SU-DHL-6 (cell line): ENCODE data around the gene SH3RF3.

Source experiments
- H2AFZ ChIP-seq: fragments of 200-600 bp; sonication (generic); 2 replicates; pipeline ENCODE4 v1.6.1; 2014; ENCODE audit warnings: low read depth, mild to moderate bottlenecking, moderate library complexity, mixed read lengths, antibody characterized with exemption, low read length; ENCODE audit not compliant: severe bottlenecking
- H3F3A ChIP-seq: fragments of 200-600 bp; shearing (Covaris generic); 2 replicates; pipeline ENCODE4 v1.6.0; 2016; ENCODE audit warnings: antibody characterized with exemption, mild to moderate bottlenecking; ENCODE audit not compliant: insufficient read depth
- H3K27ac ChIP-seq: fragments of 200-600 bp; sonication (generic); 2 replicates; pipeline ENCODE4 v1.5.1; 2016; ENCODE audit warnings: low read depth, mild to moderate bottlenecking, low read length, moderate library complexity, mixed read lengths
- H3K27me3 ChIP-seq: fragments of 200-600 bp; sonication (generic), shearing (Covaris generic); 2 replicates; pipeline ENCODE4 v1.6.0; 2014; ENCODE audit warnings: mild to moderate bottlenecking, low read length
- H3K36me3 ChIP-seq: fragments of 200-600 bp; sonication (generic); 2 replicates; pipeline ENCODE4 v1.6.1; 2014; ENCODE audit warnings: mild to moderate bottlenecking, low read length, mixed read lengths
- H3K4me2 ChIP-seq: fragments of 300-600, 200-600 bp; shearing (Covaris generic), sonication (generic); 2 replicates; pipeline ENCODE4 v1.6.0; 2014; ENCODE audit warnings: low read length, low read depth, mild to moderate bottlenecking; ENCODE audit not compliant: poor library complexity, severe bottlenecking
- H3K4me3 ChIP-seq: fragments of 200-600 bp; sonication (generic); 2 replicates; pipeline ENCODE4 v1.5.1; 2014; ENCODE audit warnings: antibody characterized with exemption, low read length, mild to moderate bottlenecking, mixed read lengths; ENCODE audit not compliant: insufficient read depth, poor library complexity, severe bottlenecking
- H3K79me2 ChIP-seq: fragments of 200-600 bp; sonication (generic); 2 replicates; pipeline ENCODE4 v1.6.1; 2014; ENCODE audit warnings: mild to moderate bottlenecking, low read length, moderate library complexity; ENCODE audit not compliant: insufficient read depth
- H3K9ac ChIP-seq: fragments of 200-600 bp; sonication (generic); 2 replicates; pipeline ENCODE4 v1.7.0; 2014; ENCODE audit warnings: mild to moderate bottlenecking, low read length
- H3K9me2 ChIP-seq: fragments of 200-600 bp; sonication (generic); replicated peaks from 2 replicates; pipeline ENCODE4 v1.6.1; 2014; ENCODE audit warnings: low read length; ENCODE audit not compliant: insufficient read depth
- H3K9me3 ChIP-seq: fragments of 200-600 bp; sonication (generic); 2 replicates; pipeline ENCODE4 v1.6.1; 2014; ENCODE audit warnings: low read length, mixed read lengths; ENCODE audit not compliant: insufficient read depth
- H4K20me1 ChIP-seq: fragments of 200-600 bp; sonication (generic); 2 replicates; pipeline ENCODE4 v1.6.1; 2014; ENCODE audit warnings: low read depth, mild to moderate bottlenecking, antibody characterized with exemption, low read length, moderate library complexity, mixed read lengths
- CTCF ChIP-seq: fragments of 200-600 bp; sonication (generic); IDR thresholded peaks from one replicate; pipeline ENCODE4 v1.5.1; 2017; ENCODE audit warnings: antibody characterized with exemption, mild to moderate bottlenecking, low read length, moderate library complexity; ENCODE audit not compliant: insufficient read depth, poor library complexity, severe bottlenecking
- EZH2phosphoT487 ChIP-seq: fragments of 200-600 bp; sonication (generic), shearing (Covaris generic); conservative IDR thresholded peaks from 2 replicates; pipeline ENCODE4 v1.6.1; 2018; ENCODE audit warnings: mild to moderate bottlenecking, antibody characterized with exemption, low read length, moderate library complexity, mixed read lengths

Gene SH3RF3

GRCh38 chr2:109087055-109087663, 41.8 kb upstream of the SH3RF3 start:
- Histone ChIP-seq H3K27ac (no peak overlapping the region), H3K27me3 (no peaks in the 10 kb centered on the region), H3K9me3 (no peaks in the 10 kb centered on the region), H2AFZ (no peak overlapping the region), H3K4me3 (no peak overlapping the region), H3F3A (no peaks in the 10 kb centered on the region), H3K36me3 (no peaks in the 10 kb centered on the region), H3K9me2 (no peaks in the 10 kb centered on the region), H4K20me1 (no peaks in the 10 kb centered on the region), H3K79me2 (no peaks in the 10 kb centered on the region), H3K9ac (no peak overlapping the region), H3K4me2 (no peak overlapping the region)
- no peak for TF ChIP-seq EZH2phosphoT487
- TF ChIP-seq CTCF, result no peak

- H3K9ac ChIP-seq, result no peak overlapping the region
- no peak overlapping the region for H2AFZ ChIP-seq
- peaks cover 7% of the 10 kb centered on the region; the same call in 1 of the 2 replicates for H3K9me3 ChIP-seq
- no peaks in the 10 kb centered on the region for H3K27me3 ChIP-seq
- no peaks in the 10 kb centered on the region for H3K79me2 ChIP-seq
- no peak overlapping the region for H3K4me3 ChIP-seq
- H3K36me3 ChIP-seq, result no peaks in the 10 kb centered on the region
- no peak overlapping the region for H3K27ac ChIP-seq
- H3F3A ChIP-seq, result no peaks in the 10 kb centered on the region
- no peaks in the 10 kb centered on the region for H4K20me1 ChIP-seq
- H3K4me2 ChIP-seq, result no peak overlapping the region
- H3K9me2 ChIP-seq, result no peaks in the 10 kb centered on the region
- no peak for TF ChIP-seq EZH2phosphoT487
- no peak for TF ChIP-seq CTCF
Observed at GRCh38 chr2:109089602-109090300, 39.3 kb upstream of the SH3RF3 start.

GRCh38 chr2:109091526-109091925, 37.5 kb upstream of the SH3RF3 start:
- Histone ChIP-seq H3F3A (no peaks in the 10 kb centered on the region), H3K36me3 (no peaks in the 10 kb centered on the region), H4K20me1 (no peaks in the 10 kb centered on the region), H3K9me3 (peaks cover 7% of the 10 kb centered on the region; the same call in 1 of the 2 replicates), H3K27ac (no peak overlapping the region), H2AFZ (no peak overlapping the region), H3K27me3 (no peaks in the 10 kb centered on the region; the same call in 1 of the 2 replicates), H3K9me2 (no peaks in the 10 kb centered on the region), H3K4me3 (no peak overlapping the region), H3K79me2 (no peaks in the 10 kb centered on the region), H3K9ac (no peak overlapping the region), H3K4me2 (no peak overlapping the region)
- no peak for TF ChIP-seq CTCF
- no peak for TF ChIP-seq EZH2phosphoT487
